ENCODE results near the gene POU2F2.

POU2F2 gene

DNA sequence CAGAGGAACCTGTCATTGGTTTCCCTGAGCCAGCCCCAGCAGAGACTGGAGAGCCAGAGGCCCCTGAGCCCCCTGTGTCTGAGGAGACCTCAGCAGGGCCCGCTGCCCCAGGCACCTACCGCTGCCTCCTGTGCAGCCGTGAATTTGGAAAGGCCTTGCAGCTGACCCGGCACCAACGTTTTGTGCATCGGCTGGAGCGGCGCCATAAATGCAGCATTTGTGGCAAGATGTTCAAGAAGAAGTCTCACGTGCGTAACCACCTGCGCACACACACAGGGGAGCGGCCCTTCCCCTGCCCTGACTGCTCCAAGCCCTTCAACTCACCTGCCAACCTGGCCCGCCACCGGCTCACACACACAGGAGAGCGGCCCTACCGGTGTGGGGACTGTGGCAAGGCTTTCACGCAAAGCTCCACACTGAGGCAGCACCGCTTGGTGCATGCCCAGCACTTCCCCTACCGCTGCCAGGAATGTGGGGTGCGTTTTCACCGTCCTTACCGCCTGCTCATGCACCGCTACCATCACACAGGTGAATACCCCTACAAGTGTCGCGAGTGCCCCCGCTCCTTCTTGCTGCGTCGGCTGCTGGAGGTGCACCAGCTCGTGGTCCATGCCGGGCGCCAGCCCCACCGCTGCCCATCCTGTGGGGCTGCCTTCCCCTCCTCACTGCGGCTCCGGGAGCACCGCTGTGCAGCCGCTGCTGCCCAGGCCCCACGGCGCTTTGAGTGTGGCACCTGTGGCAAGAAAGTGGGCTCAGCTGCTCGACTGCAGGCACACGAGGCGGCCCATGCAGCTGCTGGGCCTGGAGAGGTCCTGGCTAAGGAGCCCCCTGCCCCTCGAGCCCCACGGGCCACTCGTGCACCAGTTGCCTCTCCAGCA, 52.1 kb downstream of the POU2F2 start:
- DNase-seq (ENCODE audit: low read depth in 3 of 3) = no peak

- no peak for DNase-seq (ENCODE audit: low read depth in 3 of 3)
These were observed 53.0 kb downstream of the POU2F2 start for GRCh38 chr19:42079276-42079669.

DNA sequence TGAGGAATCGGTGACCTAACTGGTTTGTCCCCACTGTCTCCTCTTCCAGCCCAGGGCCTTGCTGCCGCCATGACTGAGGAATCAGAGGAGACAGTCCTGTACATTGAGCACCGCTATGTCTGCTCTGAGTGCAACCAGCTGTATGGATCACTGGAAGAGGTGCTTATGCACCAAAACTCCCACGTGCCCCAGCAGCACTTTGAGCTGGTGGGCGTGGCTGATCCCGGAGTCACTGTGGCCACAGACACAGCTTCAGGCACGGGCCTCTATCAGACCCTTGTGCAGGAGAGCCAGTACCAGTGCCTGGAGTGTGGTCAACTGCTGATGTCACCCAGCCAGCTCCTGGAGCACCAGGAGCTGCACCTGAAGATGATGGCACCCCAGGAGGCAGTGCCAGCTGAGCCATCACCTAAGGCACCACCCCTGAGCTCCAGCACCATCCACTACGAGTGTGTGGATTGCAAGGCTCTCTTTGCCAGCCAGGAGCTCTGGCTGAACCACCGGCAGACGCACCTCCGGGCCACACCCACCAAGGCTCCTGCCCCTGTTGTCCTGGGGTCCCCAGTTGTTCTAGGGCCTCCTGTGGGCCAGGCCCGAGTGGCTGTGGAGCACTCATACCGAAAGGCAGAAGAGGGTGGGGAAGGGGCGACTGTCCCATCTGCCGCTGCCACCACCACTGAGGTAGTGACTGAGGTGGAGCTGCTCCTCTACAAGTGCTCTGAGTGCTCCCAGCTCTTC, 53.5 kb downstream of the POU2F2 start:
- DNase-seq (ENCODE audit: low read depth in 3 of 3) = no peak

- no peak for DNase-seq (ENCODE audit: low read depth in 3 of 3)
These were observed 54.2 kb downstream of the POU2F2 start for GRCh38 chr19:42078058-42078457.

GRCh38 chr19:42076380-42076944, 55.8 kb downstream of the POU2F2 start:
- DNase-seq (ENCODE audit: low read depth in 3 of 3) = peak in 1 of 3 donors; percentile 38

GRCh38 chr19:42075616-42076379, 56.4 kb downstream of the POU2F2 start, which contains the start of gene ZNF574:
Gene ZNF574, plus strand, starts transcription at chr19:42076166. Its CDS starts 2,441 bp downstream, at chr19:42078607.
- DNase-seq (ENCODE audit: low read depth in 3 of 3) = peak; percentile 96 to 98 (median 97)

GRCh38 chr19:42075364-42075615, 57.0 kb downstream of the POU2F2 start:
- no peak for DNase-seq (ENCODE audit: low read depth in 3 of 3)

DNA sequence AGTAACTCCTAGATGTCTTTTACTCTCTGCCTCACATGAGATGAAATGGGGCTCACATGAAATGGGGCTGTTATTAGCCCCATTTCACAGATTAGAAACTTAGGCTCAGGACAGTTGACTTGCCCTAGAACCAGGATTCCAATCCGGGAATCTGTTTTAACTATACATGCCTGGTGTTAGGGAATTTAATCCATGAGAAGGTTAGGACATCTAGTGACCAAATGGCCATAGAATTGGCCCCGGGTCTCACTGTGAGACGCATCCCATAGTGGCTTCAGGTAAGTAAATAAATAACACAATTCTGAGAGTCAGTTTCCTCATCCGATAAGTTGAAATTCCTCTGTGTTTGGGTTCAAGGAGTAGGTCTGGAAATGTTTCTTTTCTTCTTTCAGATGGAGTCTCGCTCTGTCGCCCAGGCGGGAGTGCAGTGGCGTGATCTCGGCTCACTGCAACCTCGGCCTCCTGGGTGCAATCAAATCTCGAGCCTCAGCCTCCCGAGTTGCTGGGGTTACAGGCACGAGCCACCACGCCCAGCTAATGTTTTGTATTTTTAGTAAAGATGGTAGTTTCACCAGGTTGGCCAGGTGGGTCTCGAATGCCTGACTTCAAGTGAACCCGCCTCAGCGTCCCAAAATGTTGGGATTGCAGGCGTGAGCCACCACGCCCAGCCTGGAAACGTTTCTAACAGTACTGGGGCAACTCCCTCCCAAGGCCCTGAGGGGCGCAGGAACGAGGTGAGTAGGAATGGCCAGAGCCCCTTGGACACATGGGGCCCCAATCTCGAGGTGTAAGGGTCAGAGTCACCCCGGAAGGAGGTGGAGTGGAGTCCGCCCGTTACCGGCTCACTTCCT, 57.5 kb downstream of the POU2F2 start:
- DNase-seq (ENCODE audit: low read depth in 3 of 3) = no peak

GRCh38 chr19:42071247-42071646, 61.0 kb downstream of the POU2F2 start:
- DNase-seq (ENCODE audit: low read depth in 3 of 3) = no peak

- DNase-seq (ENCODE audit: low read depth in 3 of 3) = no peak
These were observed 62.5 kb downstream of the POU2F2 start, which contains the start of gene GRIK5 for GRCh38 chr19:42069619-42070351. Gene GRIK5, minus strand, starts transcription at chr19:42070206. Its CDS starts 4,436 bp downstream, at chr19:42065770.

GRCh38 chr19:42068756-42069571, 63.3 kb downstream of the POU2F2 start:
- no peak for DNase-seq (ENCODE audit: low read depth in 3 of 3)

GRCh38 chr19:42068361-42068755, 63.9 kb downstream of the POU2F2 start:
- no peak for DNase-seq (ENCODE audit: low read depth in 3 of 3)

DNA sequence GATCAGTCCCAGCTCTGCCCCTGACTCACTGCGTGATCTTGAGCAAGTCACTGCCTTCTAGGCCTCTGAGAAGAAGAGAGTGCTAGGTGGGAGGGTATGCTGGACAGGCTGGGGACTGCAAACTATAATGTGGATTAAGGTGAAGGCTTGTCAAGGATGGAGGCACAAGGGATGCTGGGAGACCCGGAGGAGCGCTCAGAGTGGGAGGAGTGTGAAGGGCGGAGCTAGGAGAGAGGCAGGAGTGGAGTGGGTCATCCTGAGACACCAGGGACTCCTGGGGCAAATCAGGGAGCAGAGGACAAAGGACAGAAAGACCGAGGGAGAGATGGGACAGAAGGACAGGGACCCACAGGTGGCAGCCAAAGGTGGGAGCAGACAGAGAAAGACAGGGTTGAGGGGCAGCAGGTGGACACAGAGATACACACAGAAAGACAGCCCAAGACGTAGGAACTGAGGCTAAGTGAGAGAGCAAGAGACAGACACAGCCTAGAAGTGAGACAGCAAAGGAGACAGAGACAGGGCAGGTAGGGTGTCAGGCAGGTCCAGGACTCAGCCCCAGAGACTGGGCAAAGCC, 64.8 kb downstream of the POU2F2 start:
- no peak for DNase-seq (ENCODE audit: low read depth in 3 of 3)

DNA sequence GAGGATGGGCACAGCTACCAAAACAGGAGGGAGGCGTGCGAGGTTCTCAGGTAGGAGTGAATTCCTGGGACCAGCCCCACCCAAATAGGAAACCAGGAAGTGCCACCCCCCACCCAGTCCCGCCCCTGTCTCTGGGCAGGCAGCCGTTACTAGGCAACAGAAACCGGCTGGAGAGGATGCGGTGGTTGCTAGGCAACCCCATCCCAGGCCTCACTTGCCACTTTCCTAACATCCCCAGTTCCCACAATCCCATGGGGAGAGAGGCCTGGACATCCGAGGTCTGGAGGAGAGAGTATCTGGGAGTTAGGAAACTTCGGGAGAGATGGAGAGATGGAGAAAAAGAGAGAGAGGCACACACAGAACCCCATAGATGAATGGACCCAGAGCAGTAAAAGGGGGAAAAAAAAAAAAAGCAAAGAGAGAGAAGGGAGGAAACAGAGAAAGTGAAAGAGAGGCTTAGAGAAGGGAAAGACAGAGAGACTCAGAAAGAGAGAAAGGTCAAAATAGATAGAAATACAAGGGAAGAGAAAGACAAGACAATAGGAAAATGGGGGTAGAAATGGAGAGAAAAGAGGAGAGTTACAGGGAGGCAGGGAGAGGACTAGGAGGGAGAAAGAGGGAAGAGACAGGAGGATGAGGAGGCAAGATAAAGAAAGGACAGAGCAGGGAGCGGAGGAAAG, 66.0 kb downstream of the POU2F2 start:
- no peak for DNase-seq (ENCODE audit: low read depth in 3 of 3)

DNA sequence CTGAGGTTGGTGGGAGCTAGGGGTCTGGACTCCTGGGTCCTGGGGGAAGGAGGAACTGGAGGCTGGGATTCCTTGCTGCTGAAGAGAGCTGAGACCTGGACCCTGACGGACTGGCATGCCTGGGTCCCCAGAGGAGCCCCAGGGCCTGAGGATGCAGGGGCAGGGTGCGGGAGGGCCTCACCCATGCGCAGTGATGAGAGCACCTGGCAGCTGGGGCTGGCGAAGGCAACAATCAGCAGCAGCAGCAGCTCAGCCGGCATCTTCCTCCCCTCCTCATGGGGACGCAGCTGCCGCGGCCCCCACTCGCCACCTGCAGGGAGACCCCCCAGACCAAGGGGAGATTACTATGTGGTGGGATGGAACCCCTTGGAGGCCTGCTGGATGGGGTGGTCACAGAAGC, 66.7 kb downstream of the POU2F2 start:
- no peak for DNase-seq (ENCODE audit: low read depth in 3 of 3)

DNA sequence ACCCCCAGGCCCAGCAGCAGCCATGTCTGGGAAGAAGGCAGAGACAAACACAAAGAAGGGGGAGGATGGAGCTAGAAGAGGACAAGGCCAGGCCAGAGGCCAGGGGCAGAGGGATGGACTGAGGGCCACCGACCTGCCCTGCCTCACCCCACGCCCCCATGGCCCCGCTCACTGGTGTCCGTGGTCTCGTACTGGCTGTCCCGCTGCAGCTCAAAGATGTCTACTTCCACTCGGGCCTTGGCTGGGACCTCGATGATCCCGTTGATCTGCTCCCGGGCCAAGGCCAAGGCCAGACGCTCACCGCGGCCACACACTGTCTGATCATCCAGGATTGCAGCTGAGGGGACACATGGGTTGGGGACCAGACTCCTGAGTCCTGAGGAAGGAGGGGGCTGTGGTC, 67.2 kb downstream of the POU2F2 start:
- DNase-seq (ENCODE audit: low read depth in 3 of 3) = no peak

DNA sequence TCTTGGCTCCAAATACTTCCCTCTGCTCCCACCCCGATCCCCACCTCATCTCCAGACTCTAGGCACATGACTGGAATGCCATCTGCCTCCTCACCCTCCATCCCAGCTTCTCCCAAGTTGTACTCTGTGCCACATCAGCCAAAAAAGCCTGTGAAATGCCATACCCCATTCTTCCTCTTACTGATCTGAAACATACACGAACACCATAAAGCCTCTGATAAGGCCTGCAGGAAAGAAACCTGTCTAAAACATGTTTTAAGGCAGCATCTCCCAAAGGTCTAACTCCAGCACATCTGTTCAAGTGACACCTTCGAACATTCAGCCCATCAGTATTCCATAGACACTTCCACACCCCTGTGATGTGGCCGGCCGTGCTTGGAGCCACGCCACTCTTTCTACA, 67.8 kb downstream of the POU2F2 start:
- DNase-seq (ENCODE audit: low read depth in 3 of 3) = no peak

- no peak for DNase-seq (ENCODE audit: low read depth in 3 of 3)
These were observed 69.9 kb downstream of the POU2F2 start for GRCh38 chr19:42062381-42062780.

DNA sequence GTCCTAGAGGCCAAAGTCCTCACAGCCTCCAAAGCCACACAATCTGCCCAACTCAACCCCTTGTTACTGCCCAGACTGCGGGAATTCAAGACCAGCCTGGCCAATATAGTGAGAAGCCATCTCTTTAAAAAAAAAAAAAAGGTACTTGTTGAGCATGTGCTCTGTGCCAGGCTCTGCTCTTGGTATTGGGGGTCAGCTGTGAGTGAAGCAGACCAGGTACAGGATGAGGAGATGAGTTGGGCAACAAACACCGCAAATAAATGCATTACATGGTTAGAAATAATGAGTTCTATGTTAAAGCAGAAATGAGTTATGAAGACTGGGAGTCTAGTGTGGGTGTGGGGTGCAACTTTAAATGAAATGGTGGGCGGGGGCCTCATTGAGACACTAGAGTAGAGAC, 72.1 kb downstream of the POU2F2 start:
- DNase-seq (ENCODE audit: low read depth in 3 of 3) = no peak

Measured in stimulated activated CD4-positive, alpha-beta T cell treated with anti-CD3 and anti-CD28 coated beads, TNF-alpha, amount 100 ng/mL, for 48 hours (primary cell).